DND-41 (cell line): ENCODE results near the gene RFK.

Source experiments
- ATAC-seq: fragments of 200-7000 bp; cut with Tn5 transposase; 3 replicates; pipeline ENCODE4 v1.9.1; 2021; ENCODE audit warnings: low read depth; ENCODE audit not compliant: insufficient read depth
- DNase-seq: peaks from one replicate; pipeline ENCODE4 v3.0.0-alpha.2; 2020
- H2AFZ ChIP-seq: 2 replicates; pipeline ENCODE4 v1.6.0; 2012; ENCODE audit warnings: low read depth, low read length
- H3K27ac ChIP-seq: 2 replicates; pipeline ENCODE4 v1.5.1; 2012; ENCODE audit warnings: low read length, inconsistent platforms
- H3K27me3 ChIP-seq: fragments of 200-600 bp; sonication (generic); 2 replicates; pipeline ENCODE4 v1.6.0; 2012; ENCODE audit warnings: low read length, mild to moderate bottlenecking, inconsistent platforms; ENCODE audit not compliant: insufficient read depth, poor library complexity
- H3K36me3 ChIP-seq: 2 replicates; pipeline ENCODE4 v1.5.1; 2012; ENCODE audit warnings: low read length, inconsistent platforms; ENCODE audit not compliant: insufficient read depth
- H3K4me1 ChIP-seq: 2 replicates; pipeline ENCODE4 v1.5.1; 2012; ENCODE audit warnings: mild to moderate bottlenecking, low read length; ENCODE audit not compliant: insufficient read depth
- H3K4me2 ChIP-seq: 2 replicates; pipeline ENCODE4 v1.6.0; 2012; ENCODE audit warnings: mild to moderate bottlenecking, moderate library complexity, low read length, inconsistent platforms; ENCODE audit not compliant: insufficient read depth
- H3K4me3 ChIP-seq, 2 experiments: fragments of 200-600 bp in 1 of 2; shearing (Covaris generic) in 1 of 2; 2 replicates each; pipeline ENCODE4 v1.5.1; 2012 to 2016; ENCODE audit warnings: inconsistent platforms in 2 of 2, low read length in 2 of 2, mild to moderate bottlenecking in 2 of 2, low read depth in 1 of 2, moderate library complexity in 1 of 2
- H3K79me2 ChIP-seq: 2 replicates; pipeline ENCODE4 v1.6.0; 2012; ENCODE audit warnings: low read length, inconsistent platforms; ENCODE audit not compliant: insufficient read depth
- H3K9ac ChIP-seq: 2 replicates; pipeline ENCODE4 v1.6.0; 2012; ENCODE audit warnings: low read depth, mild to moderate bottlenecking, inconsistent platforms, low read length, moderate library complexity
- H3K9me3 ChIP-seq: 2 replicates; pipeline ENCODE4 v1.5.1; 2012; ENCODE audit warnings: low read length, moderate library complexity, mild to moderate bottlenecking, inconsistent platforms; ENCODE audit not compliant: insufficient read depth, severe bottlenecking
- H4K20me1 ChIP-seq: 2 replicates; pipeline ENCODE4 v1.6.0; 2012; ENCODE audit warnings: low read length; ENCODE audit not compliant: insufficient read depth
- EZH2 ChIP-seq: IDR thresholded peaks from 3 replicates; pipeline ENCODE4 v1.6.1; 2012; ENCODE audit warnings: borderline replicate concordance, low read depth, mild to moderate bottlenecking, moderate library complexity, low read length, inconsistent platforms; ENCODE audit not compliant: severe bottlenecking
- TF ChIP-seq, protein P1 (sequence below): IDR thresholded peaks from 2 replicates; pipeline ENCODE4 v1.5.1; 2012; ENCODE audit warnings: borderline replicate concordance, low read length, moderate library complexity, mild to moderate bottlenecking; ENCODE audit not compliant: poor library complexity, severe bottlenecking; ENCODE audit errors: extremely low read depth

RFK gene

DNA sequence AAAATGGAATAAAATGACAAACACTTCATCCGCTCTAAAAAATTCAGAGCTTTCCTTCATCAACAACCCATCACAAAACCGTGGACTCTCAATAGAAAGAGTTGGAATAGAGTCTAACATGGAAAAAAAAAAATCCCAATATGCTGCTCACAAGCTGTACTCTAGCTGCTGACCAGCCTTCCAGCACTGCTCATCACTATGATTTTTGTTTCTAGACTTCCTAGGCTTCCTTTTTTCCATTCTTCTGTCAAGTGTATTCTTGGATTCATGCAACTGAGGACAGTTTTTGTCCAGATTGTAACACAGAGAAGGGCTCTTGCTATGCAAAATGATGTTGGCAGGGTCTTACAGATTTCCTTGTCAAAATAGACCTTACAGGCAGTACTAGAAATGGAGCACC is 34.5 kb downstream of the RFK start:
- Histone ChIP-seq H2AFZ (no peak overlapping the region), H3K9ac (no peak overlapping the region), H3K4me2 (no peak overlapping the region), H4K20me1 (no peaks in the 10 kb centered on the region), H3K9me3 (no peaks in the 10 kb centered on the region), H3K79me2 (no peaks in the 10 kb centered on the region), H3K27me3 (no peaks in the 10 kb centered on the region), H3K27ac (no peak overlapping the region), H3K4me3 (no peak overlapping the region), H3K36me3 (no peaks in the 10 kb centered on the region), H3K4me1 (no peaks in the 10 kb centered on the region)
- DNase-seq (no peak), ATAC-seq (no peak)
- TF ChIP-seq, protein P1, sequence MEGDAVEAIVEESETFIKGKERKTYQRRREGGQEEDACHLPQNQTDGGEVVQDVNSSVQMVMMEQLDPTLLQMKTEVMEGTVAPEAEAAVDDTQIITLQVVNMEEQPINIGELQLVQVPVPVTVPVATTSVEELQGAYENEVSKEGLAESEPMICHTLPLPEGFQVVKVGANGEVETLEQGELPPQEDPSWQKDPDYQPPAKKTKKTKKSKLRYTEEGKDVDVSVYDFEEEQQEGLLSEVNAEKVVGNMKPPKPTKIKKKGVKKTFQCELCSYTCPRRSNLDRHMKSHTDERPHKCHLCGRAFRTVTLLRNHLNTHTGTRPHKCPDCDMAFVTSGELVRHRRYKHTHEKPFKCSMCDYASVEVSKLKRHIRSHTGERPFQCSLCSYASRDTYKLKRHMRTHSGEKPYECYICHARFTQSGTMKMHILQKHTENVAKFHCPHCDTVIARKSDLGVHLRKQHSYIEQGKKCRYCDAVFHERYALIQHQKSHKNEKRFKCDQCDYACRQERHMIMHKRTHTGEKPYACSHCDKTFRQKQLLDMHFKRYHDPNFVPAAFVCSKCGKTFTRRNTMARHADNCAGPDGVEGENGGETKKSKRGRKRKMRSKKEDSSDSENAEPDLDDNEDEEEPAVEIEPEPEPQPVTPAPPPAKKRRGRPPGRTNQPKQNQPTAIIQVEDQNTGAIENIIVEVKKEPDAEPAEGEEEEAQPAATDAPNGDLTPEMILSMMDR, result no peak
- no peak for TF ChIP-seq EZH2

- Histone ChIP-seq H2AFZ (no peak overlapping the region), H3K36me3 (no peaks in the 10 kb centered on the region), H3K27me3 (no peaks in the 10 kb centered on the region), H3K27ac (no peak overlapping the region), H3K4me1 (no peaks in the 10 kb centered on the region), H3K9me3 (no peaks in the 10 kb centered on the region), H3K9ac (no peak overlapping the region), H3K79me2 (no peaks in the 10 kb centered on the region), H4K20me1 (no peaks in the 10 kb centered on the region), H3K4me3 (no peak overlapping the region), H3K4me2 (no peak overlapping the region)
- no peak for ATAC-seq
- no peak for DNase-seq
- TF ChIP-seq, protein P1, result no peak
- no peak for TF ChIP-seq EZH2
Measured at GRCh38 chr9:76359365-76359764, 34.9 kb downstream of the RFK start.

DNA sequence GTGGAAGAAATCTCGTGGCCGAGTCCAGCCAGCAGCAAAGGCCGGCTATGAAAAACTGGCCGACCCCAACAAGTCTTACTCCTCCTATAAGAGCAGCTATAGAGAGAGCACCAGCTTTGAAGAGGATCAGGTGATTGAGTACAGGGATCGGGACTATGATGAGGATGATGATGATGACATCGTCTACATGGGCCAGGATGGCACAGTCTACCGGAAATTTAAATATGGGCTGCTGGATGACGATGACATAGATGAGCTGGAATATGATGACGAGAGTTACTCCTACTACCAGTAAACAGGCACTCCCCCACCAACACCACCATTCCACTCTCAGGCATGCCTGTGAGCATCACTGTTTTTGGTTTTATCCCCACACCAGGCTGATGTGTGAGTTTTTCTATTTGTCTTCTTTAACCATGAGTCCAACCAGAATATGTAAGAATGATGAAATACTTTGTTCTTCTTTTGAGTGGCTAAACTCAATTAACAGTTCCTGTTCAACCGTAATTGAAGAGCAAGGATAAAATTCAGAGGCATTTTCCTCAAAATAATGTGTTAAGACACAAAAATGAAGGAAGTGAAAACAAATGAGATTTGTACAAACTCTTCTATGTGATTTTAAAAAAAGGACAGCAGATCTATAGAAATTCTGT is 35.5 kb downstream of the RFK start:
- no peak overlapping the region for H3K4me2 ChIP-seq
- no peaks in the 10 kb centered on the region for H3K27me3 ChIP-seq
- H3K9me3 ChIP-seq, result no peaks in the 10 kb centered on the region
- H3K4me1 ChIP-seq, result no peaks in the 10 kb centered on the region
- DNase-seq, result no peak
- no peaks in the 10 kb centered on the region for H4K20me1 ChIP-seq
- no peaks in the 10 kb centered on the region for H3K79me2 ChIP-seq
- TF ChIP-seq, protein P1, result no peak
- no peak for TF ChIP-seq EZH2
- no peak overlapping the region for H3K9ac ChIP-seq
- ATAC-seq, result no peak
- no peaks in the 10 kb centered on the region for H3K36me3 ChIP-seq
- no peak overlapping the region for H3K4me3 ChIP-seq
- no peak overlapping the region for H3K27ac ChIP-seq
- no peak overlapping the region for H2AFZ ChIP-seq

GRCh38 chr9:76357555-76357954 is 36.7 kb downstream of the RFK start:
- no peak overlapping the region for H3K4me2 ChIP-seq
- H3K4me3 ChIP-seq, result no peak overlapping the region
- H2AFZ ChIP-seq, result no peak overlapping the region
- no peak overlapping the region for H3K27ac ChIP-seq
- H3K4me1 ChIP-seq, result no peaks in the 10 kb centered on the region
- no peaks in the 10 kb centered on the region for H3K79me2 ChIP-seq
- ATAC-seq (no peak), DNase-seq (no peak)
- no peaks in the 10 kb centered on the region for H4K20me1 ChIP-seq
- no peak overlapping the region for H3K9ac ChIP-seq
- H3K36me3 ChIP-seq, result no peaks in the 10 kb centered on the region
- no peaks in the 10 kb centered on the region for H3K27me3 ChIP-seq
- no peaks in the 10 kb centered on the region for H3K9me3 ChIP-seq
- no peak for TF ChIP-seq EZH2
